Mesenteric fat pad (tissue), 1 donor: Measurements from ENCODE around the gene PFKL. TPM values are rescaled to one million over a fixed set of nuclear protein-coding genes. Genes with fewer than 3 reads are reported as not detected.
A peak's percentile ranks its signal among the peaks of the same experiment; 100 is the strongest.
"Not testable (repeated sequence)": the region's sequence is repeated elsewhere in the genome, so short reads cannot be mapped to it uniquely, and the experiment has no call there.

Source experiments
- DNase-seq: peaks from one replicate; pipeline ENCODE4 v3.0.0-alpha.2; 2020; ENCODE audit warnings: low spot score
- total RNA-seq: library from RNA; stranded (reverse); fragmentation: NEBNext Ultra II Directional; extraction: Animal tissue kit (Norgen Biotek cat#: 25700); gene quantifications from one replicate; pipeline ENCODE4 v1.2.1, GENCODE V29; 2021
- donor health status: DM: yes; HTN: yes; CAD: no.

Gene PFKL
- total RNA-seq, 1 donor from 2014 or later: 113 TPM

DNA sequence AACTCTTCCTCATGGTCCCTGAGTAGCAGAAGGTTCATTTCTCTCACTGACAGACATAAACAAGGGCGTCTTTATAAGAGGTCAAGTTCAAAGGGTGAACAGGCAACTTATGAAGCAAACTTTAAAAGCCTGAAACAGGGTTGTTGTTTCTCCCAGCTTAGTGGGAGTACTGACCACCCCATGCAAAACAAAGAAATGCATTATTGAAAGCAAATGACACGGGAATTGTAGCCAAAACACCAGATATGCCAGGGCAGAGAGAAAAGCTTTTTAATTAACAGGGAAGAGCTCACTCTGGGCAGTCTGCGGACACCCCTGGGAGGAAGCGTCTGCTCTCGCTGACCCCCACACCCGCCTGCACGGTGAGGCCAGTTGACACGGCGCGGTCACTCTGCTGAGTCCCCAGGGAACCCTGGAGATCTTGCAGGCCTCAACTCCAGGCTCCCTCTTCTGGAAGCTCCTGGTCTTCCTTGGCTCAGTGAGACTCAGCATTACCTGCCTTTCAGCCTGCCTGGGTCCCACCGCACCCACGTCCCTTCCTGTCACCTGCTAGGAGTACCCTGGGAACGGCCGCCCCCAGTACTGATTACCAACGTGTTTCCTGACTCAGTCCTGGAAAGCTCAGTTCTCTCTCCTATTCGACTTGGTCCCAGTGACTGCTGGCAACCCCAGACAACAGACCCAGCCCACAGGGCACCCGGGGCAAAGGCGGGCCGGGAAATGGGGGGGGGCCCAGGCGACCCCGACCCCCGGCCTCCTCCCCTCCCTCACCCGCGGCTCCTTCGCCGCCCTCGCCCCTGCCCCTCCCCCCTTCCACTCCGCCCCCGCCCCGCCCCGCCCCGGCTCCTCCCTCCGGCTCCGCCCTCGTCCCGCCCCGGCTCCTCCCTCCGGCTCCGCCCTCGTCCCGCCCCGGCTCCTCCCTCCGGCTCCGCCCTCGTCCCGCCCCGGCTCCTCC lies 38.4 kb downstream of the PFKL start:
- no peak for DNase-seq

DNA sequence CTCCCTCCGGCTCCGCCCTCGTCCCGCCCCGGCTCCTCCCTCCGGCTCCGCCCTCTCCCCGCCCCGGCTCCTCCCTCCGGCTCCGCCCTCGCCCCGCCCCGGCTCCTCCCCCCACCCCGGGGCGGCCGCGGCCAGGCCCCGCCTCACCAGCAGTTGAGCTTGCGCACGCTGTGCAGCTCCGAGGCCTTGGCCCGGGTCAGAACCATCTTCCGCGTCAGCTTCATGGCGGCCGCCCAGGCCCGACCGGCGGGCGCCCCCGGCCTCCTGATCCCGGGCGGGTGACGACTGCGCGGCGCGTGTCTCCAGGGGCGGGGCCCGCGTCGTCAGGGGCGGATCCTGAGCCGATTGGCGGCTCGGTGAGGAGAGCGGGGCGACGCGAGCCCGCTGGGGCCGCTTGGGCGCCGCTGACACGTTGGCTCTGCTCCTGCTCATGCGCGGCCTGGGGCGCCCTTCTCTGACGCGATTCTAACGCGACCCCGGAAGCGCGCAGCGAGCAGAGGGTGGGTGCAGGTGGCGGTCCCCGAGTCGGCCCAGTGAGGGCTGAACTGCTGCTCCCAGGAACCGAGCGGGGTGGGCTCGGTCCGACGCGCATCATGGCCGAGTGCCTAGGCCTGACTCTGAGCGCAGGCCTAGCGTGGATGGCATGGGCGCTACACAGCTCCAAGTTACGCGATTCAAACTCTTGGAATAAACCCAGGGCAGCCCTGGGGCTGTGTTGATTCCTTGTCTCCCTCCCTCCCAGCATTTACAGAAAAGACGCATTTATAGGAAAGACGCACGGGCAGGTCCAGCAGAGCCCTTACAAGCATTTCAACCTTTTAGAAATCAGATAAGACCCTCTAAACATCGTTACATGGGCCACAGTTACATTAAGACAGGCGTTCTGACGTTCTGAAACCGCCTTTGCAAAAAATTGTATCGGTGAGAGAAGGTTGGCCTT lies 39.4 kb downstream of the PFKL start, which contains the start of gene CFAP410:
CFAP410 (minus strand) TSS at position 420 of the 940 bp plus-strand sequence; CDS start at position 224, 196 bp downstream.
- DNase-seq: peak; percentile 98

DNA sequence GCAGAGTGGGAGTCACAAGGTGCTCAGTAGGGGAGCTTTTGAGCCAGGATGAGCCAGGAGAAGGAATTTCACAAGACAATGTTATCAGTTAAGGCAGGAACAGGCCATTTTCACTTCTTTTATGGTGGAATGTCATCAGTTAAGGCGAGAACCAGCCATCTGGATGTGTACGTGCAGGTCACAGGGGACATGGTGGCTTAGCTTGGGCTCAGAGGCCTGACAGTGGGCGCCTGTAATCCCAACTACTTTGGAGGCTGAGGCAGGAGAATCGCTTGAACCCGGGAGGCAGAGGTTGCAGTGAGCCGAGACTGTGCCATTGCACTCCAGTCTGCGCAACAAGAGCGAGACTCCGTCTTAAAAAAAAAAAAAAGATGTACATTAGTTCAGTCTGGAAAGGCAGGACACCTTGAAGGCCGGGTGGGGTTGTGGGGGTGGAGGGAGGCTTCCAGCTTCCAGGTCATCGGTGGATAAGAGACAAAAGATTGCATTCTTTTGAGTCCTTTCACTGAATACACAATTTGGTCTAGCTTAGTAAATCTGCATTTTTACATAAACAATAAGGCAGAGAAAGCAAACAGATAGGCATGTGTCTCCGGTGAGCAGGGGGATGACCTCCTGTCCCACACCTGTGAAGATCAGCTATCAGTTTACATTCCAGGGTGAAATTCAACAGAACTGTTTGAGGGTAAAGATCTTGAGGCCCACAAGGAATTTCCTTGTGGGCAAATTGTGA lies 42.0 kb downstream of the PFKL start:
- DNase-seq: not testable (repeated sequence)

DNA sequence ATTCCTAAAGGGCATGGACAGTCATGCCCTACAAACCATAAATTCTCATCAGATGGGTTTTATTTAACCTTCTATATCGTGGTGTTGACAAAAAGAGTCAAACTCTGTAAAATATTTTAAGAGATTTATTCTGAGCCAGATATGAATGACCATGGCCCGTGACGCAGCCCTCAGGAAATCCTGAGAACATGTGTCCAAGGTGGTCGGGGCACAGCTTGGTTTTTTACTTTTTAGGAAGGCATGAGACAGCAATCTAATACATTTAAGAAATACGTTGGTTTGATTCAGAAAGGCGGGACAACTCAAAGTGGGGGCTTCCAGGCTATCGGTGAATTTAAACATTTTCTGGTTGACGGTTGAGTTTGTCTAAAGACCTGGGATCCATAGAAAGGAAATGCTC lies 43.1 kb downstream of the PFKL start:
- DNase-seq: not testable (repeated sequence)

DNA sequence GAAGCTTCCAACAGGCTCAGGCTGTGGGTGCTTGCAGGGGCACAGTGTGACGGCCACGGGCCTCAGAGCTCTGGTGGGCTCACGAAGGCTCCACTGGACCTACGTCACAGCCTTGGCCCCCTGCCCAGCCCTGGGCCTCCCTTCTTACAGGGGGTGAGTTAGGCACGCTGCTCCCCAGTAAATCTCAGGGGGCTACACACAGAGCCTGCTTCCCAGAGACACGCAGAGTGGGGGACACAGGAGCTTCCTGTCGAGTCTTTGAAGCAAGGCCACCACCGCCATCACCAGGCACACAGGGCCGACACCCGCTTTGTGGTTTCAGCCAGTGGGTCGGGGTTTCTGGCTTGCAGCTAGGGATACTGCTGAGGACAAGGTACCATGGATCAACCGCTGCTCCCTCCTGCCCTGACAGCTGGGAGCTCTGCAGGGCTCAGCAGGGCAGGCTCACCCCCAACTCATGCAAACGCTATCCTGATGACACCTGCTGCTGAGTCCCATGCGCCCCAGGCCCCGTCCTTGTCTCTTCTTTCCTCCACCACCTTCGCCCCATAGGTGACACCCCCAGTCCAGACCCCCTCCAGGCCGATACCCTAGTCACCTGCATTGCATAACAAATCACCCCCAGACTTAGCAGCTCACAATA lies 44.8 kb downstream of the PFKL start:
- DNase-seq: no peak

DNA sequence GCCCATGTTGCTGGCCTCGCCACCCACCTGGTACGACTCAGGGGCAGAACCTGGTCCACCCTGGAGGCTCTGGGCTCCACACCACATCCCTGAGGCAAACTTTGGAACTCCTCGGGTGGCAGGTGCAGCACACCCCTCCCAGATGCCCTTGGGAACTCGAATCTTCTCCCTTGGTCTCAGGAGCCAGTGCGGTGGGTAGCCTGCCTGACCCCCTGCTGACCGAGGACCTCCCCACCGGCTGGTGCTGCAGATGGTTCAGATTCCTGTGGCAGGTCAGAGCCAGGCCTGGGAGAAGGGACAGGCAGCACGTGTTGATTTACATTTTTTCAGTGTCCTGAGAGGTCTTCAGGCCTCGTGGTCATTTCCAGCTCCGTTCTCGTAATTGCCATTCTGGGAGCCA lies 45.6 kb downstream of the PFKL start:
- DNase-seq: no peak

DNA sequence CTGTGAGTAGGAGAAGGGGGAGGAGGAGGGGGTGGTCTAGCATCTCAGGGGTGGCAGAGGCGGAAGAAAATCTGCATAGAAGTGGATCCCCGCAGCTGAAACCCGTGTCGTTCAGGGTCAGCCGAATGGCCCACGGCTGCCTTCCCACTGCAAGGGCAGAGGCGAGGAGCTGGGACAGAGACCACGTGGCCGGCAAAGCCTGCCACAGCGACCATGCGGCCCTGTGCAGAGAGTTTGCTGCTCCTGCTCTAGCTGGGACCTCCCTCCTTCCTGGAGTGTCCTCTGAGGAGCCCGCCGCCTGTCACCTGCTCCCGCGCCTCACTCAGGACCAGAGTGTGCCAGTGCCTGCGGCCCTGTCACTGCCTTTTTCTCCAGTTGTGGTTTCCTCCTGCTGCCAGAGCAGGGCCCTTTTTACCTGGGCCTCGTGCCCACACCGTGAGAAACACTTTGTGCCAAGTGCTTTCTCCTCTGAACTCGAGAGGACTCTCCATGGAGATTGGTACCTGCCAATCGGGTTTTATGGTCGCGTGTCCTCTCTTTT lies 48.1 kb downstream of the PFKL start:
- no peak for DNase-seq

DNA sequence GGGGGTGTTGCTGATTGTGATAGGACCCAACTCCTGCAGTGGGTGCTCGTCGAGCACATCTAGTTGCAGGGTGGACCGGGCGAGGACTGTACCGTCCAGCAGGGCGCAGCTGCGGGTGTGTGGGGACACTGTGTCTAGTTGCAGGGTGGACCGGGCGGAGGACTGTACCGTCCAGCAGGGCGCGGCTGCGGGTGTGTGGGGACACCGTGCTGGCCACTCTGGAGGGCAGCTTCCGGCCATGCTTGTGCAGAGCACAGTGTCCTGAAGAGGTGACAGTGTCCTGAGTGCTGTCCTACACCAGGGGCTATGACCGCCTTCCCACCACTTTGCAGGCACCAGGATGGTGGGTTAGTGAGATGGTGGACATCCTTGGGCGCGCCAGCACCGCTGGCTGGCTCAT lies 49.0 kb downstream of the PFKL start:
- peak; percentile 88 for DNase-seq

DNA sequence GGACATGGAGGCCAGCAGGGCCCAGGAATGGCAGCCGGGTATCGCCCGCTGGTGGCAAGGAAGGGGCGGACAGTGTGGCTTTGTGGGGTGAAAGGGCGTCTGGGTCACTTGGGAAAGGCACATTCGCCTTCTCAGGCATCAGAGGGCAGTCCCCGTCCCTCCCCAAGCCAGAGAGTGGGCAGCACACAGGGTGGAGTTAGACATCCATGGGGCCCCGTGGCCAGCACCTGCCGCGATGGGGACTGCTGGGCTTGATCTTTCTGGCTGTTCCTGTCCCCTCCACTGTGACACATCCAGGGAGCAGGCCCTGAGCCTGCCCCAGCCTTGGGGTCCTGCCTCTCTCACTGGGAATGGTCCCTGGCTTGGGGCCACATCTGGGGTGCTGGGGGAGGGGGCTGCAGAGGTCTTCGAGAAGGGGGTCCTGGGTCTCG lies 49.6 kb downstream of the PFKL start:
- no peak for DNase-seq

DNA sequence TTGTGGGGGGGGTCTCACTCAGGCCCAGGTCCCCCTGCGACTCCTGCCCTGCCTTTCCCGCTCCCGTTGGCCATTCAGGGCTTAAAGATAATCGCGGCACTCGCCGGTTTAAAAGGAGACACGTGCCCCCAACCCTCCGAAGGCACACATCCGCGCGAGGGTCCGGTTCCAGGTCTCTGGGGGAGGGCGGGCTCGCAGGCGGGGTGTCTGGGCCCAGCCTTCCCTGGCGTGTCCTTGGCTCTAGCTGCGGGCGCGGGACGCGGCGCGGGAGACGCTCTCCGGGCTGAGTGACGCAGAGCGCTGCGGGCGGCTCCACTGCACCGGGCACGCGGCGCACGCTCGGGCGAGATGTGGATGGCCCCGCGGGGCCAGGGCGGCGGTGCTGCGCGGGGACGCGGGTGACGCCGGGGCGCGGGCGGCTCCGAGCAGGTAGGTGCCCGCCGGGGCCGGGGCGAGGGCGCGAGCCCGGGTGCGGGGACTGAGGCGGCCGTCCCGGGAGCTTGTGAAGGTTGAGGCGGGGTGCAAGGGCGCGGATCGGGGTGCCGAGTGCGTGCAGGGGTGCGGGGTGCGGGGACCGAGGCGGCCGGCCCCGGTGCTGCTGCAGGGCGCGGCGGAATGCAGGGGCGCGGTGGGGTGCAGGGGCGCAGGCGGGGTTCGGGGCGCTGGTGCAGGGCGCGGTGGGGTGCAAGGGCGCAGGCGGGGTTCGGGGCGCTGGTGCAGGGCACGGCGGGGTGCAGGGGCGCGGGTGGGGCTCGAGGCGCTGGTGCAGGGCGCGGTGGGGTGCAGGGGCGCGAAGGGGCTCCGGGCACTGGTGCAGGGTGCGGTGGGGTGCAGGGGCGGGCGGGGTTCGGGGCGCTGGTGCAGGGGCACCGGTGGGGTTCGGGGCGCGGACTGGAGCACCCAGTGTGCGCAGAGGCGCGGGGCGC lies 50.3 kb downstream of the PFKL start:
- DNase-seq: no peak

DNA sequence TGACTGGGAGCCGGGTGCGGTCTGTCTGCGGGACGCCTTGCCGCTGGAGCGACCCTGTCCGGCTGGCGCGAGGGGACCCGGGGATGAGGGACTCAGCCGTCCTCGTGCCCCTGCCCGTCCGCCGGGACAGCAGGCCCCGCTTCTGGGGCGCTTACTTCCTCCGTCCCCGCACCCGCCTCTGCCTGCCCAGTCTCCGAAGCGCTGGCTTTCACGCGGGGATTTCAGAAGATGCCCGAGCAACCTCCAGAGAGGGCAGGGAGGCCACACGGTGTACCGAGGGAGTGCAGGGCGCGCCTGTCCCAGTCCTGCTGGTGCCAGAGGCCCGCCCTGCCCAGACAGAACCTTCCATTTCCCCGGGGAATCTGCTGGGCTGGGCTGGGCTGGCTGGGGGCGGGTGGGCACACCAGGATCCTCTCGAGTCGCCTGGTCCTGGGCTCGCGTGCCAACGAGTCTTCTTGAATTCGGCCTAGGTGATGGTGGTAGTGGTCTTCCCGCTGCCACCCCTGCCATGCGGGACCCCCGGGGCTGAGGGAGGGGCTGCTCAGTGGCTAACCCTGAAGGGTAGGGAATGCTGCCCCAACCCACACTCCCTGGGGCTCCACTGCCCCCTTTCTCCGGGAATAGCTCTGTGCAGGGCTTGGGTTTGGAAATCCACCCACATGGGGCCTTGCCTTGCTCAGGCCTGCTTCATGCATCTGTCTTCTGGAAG lies 51.1 kb downstream of the PFKL start:
- DNase-seq: peak; percentile 84

DNA sequence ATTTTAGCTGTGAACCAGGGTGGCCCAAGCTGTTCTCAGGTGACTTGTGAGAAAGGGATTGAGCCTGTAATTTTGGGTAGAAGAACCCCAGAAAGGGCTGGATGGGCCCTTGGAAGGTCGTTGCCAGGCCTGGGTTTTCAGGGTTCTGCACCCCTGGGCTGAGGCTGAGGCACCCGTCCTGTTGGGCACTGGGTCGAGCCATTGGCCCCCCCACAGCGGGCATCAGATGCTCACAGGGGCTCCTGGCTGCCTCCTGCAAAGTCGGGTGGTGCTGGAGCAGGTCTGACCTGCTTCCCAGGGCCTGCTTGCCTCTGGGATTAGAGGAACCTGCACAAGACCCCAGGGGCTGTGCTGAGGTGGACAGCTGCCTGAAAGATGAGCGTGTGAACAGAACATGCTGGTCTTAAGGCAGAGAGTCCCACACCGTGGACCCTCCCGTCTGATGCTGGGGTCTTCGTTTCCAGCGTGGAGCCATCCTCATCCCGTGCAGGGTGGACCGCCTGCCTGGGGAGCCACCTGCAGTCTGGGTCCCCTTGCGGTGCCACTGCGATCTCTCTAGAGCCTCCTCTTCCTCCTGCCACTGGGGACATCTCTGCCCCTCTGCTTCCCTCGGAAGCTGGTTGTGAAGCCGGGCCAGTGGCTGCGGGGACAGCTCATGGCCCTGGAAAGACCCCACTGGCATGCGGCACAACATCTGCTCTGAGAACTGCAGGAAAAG lies 51.8 kb downstream of the PFKL start:
- no peak for DNase-seq

DNA sequence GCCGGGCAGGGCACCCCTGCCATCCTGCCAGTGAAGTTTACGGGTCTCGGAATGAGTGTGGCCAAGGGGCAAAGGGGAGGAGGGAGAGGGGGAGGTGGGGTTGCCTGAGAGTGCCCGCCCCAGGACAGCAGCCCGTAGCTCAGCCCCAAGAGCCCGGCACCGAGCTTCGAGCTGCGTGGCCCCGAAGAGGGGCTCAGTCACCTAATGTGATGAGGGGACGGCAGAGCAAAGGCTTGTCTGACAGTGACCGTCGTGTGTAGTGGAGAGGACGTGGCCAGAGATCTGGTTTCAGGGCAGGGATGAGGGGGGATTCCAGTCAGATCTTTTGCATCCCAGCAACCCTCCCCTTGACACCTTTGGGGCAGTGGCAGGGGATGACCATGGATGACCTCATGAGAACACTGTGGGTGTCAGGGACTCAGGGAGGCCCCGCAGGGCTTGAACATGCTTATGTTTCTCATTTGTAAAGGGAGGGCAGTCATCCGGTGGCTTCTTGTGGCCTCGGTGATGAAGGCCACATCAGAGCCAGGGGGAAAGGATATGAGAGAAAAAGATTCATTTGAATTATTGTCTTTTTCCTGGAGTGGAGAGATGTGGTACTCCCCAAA lies 52.5 kb downstream of the PFKL start:
- DNase-seq: no peak

DNA sequence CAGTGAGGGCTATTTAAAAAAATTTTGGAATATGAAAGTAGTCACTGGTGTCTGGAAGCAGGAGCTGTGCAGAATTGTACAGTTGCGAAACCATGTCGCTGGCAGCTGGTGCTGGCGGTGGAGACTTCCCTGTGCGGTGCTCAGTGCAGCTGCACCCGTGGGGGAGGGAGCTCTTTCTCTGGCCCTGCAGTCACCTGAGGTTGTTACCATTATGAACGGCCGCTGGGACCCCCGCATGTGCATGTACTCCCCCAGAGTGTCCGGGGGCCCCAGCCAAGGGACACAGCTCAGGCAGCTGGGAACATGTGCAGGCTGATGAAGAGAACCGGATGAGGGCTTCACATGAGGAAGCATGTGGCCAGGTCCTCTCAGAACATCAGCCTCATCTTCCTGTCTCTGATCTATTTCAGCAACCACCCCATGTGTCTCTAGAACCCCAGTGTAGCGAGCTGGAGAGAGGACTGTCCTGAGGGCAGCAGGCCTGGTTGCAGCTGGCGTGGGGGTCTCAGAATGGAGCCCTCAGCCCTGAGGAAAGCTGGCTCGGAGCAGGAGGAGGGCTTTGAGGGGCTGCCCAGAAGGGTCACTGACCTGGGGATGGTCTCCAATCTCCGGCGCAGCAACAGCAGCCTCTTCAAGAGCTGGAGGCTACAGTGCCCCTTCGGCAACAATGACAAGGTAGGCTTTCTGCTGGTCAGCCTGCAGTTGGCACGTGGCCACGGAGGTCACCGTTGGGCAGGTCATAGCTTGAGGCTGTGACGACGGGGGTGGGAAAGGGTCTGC lies 53.5 kb downstream of the PFKL start, which contains the start of gene TRPM2:
TRPM2 (plus strand) TSS at position 431 of the 780 bp plus-strand sequence; CDS start at position 511, 80 bp downstream.
- DNase-seq: no peak

DNA sequence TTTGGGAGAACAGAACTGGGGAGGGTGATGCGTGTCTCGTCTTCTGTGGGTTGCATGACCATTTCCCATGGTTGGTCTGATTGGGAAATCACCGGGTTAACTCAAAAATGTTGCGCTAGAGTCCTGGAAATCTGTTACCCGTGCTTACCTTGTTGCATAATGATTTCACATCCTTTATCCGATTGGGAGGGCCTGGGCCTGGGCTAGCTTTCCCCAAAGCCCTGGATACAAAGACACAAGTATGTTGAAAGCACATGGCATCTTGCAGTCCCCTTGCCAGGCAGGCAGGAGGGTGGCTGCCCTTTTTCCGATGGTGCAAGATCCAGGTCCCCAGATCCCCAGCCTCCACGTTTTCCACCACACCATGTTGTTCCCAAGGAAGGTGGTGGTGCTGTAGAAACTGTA lies 54.1 kb downstream of the PFKL start:
- no peak for DNase-seq
